Ovary (tissue), 9 donors: ENCODE data around the gene FCN1. TPM values are rescaled to one million over a fixed set of nuclear protein-coding genes. Genes with fewer than 3 reads are reported as not detected.

Experiments
- DNase-seq, 5 donors: peaks; one replicate each; pipeline ENCODE4 v3.0.0-alpha.2; 2019 to 2020
- H3K27ac ChIP-seq, 2 donors: fragments of 200-600 bp; one replicate each; pipeline versions ENCODE4 v1.5.1 to v1.8.0; 2019 to 2022
- H3K27me3 ChIP-seq: fragments of 200-600 bp; one replicate; pipeline ENCODE4 v1.8.0; 2022
- H3K36me3 ChIP-seq: fragments of 200-600 bp; sonication (generic); one replicate; pipeline ENCODE4 v1.5.1; 2019
- H3K4me1 ChIP-seq: one replicate; pipeline ENCODE4 v1.8.1; 2013; ENCODE audit warnings: mild to moderate bottlenecking, moderate library complexity; ENCODE audit not compliant: insufficient read depth
- H3K4me3 ChIP-seq: fragments of 200-600 bp; sonication (generic); one replicate; pipeline ENCODE4 v1.5.1; 2017
- H3K9me3 ChIP-seq, 2 donors: fragments of 200-600 bp in 1 of 2; sonication (generic) in 1 of 2; one replicate each; pipeline versions ENCODE4 v1.5.1 to v1.8.1; 2013 to 2019; ENCODE audit warnings: mild to moderate bottlenecking in 1 of 2, moderate library complexity in 1 of 2
- EP300 ChIP-seq: sonication (generic); formaldehyde crosslinking; IDR thresholded peaks from one replicate; pipeline ENCODE4 v1.6.1; 2017; ENCODE audit warnings: antibody characterized with exemption
- POLR2A ChIP-seq: fragments of 450-650 bp; IDR thresholded peaks from one replicate; pipeline ENCODE4 v1.6.1; 2017; ENCODE audit warnings: antibody characterized with exemption, mild to moderate bottlenecking, moderate library complexity
- WGBS, 3 donors: extraction: QIAGEN DNeasy Blood & Tissue Kit in 1 of 3; methylation state at CpG; one replicate each; pipeline versions ENCODE4 v1.1.5 to v1.1.7; 2013 to 2017; 5-methylcytosine and 5-hydroxymethylcytosine counted together
- intact Hi-C, 4 donors: fragments of 100-400 bp; cut with DNase I; formaldehyde crosslinking; loops; one replicate each; pipeline versions ENCODE4 v1.11.0 to v1.15.1; 2022 to 2023
- polyA plus RNA-seq, 2 donors: library from polyadenylated mRNA; stranded (reverse); fragments of 200-250 nt in 1 of 2; fragments of 350-450 nt in 1 of 2; fragmentation: Illumina TruSeq in 1 of 2; extraction: RNeasy Lipid Tissue Mini Kit (QIAGEN cat#74804) in 1 of 2; gene quantifications; one replicate each; pipeline ENCODE4 v1.2.3, GENCODE V29; 2013 to 2014
- total RNA-seq, 7 donors: library from RNA; depleted of rRNA in 2 of 7; stranded (reverse); fragments of >200 nt in 2 of 7; fragmentation: NEBNext Ultra II Directional in 3 of 7; extraction: Animal tissue kit (Norgen Biotek cat#: 25700) in 3 of 7; gene quantifications; one replicate each; pipeline versions ENCODE4 v1.1.0 to v1.2.4, GENCODE V29; 2016 to 2023
- TF ChIP-seq, protein P1 (sequence below), 3 donors: fragments of 450-650 bp in 2 of 3; fragments of 200-600 bp in 1 of 3; IDR thresholded peaks; one replicate each; pipeline versions ENCODE4 v1.5.1 to v1.8.0; 2016 to 2022; ENCODE audit warnings: antibody characterized with exemption in 3 of 3, mild to moderate bottlenecking in 1 of 3
- donor health status: DM: no; HTN: no; CAD: no; lungs with moderate emphysema.
- donor health status: DM: no; HTN: no; CAD: no.
- donor health status: Bipolar disorder and iron deficiency.
- donor health status: DM: yes; HTN: yes; CAD: no.
- donor health status: DM: no; HTN: no; CAD: no.
- donor health status: DM: yes; HTN: yes; CAD: no.

FCN1 gene
- total and polyA plus RNA-seq, 9 donors: 0.43 to 5.0 (median 1.9) TPM; not detected in 2

DNA sequence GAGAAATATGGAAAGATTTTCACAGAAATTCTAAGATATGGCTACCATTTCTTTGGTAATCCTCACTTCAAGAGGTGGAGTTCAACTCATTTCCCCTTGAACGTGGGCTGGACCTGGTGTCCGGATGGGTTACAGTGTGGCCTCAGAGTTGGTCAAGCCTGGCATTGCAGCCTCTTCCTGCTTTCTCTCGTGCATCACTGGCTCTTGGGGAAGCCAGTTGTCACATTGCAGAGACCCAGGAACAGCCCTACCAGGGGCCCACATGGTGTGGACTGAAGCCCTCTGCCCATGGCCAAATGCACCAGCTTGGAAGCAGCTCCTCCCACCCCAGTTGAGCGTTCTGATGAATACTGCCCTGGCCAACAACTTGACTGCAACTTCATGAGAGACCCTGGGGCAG lies 47.7 kb upstream of the FCN1 start:
- WGBS, 3 donors: 78 to 93% (median 91%) methylated on average over 4 of the region's 4 CpGs

DNA sequence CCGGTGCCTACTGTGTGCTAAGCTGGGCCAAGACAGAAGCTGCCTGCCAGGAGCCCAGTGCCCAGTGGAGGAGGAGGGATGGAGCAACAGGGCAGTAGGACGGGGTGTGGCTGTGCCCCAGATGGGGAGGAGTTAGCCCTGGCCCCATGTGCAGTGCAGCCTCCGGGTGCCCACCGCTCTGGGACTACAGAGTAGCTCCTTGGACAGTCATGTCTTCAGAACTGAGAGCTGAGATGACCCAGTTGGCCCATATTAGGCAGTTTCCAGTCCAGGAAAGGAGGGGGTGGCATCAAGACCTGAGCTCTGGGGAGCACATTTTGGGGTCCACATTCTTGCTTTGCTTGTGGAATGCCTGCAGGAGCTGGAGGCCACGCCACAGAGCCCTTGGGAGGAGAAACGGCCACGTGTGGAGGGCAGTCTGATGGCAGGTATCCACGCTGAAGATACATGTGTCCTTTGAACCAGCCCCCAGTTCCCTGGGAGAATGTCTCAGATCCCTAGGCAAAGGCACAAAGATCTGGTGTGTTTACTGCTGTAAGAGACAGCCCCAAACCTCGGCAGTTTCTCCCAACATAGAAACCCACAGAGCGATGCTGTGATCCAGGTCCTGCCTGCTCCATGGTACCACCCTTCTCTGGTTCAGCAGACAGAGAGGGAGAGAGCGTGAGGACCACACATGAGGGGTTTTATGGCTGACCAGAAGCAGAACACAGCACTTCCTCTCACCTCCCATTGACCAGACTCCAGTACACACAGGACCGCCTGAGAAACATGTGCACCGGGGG lies 46.8 kb upstream of the FCN1 start:
- no peaks in the 10 kb centered on the region for H3K9me3 ChIP-seq
- H3K36me3 ChIP-seq: no peaks in the 10 kb centered on the region
- TF ChIP-seq EP300: no peak
- TF ChIP-seq, protein P1, sequence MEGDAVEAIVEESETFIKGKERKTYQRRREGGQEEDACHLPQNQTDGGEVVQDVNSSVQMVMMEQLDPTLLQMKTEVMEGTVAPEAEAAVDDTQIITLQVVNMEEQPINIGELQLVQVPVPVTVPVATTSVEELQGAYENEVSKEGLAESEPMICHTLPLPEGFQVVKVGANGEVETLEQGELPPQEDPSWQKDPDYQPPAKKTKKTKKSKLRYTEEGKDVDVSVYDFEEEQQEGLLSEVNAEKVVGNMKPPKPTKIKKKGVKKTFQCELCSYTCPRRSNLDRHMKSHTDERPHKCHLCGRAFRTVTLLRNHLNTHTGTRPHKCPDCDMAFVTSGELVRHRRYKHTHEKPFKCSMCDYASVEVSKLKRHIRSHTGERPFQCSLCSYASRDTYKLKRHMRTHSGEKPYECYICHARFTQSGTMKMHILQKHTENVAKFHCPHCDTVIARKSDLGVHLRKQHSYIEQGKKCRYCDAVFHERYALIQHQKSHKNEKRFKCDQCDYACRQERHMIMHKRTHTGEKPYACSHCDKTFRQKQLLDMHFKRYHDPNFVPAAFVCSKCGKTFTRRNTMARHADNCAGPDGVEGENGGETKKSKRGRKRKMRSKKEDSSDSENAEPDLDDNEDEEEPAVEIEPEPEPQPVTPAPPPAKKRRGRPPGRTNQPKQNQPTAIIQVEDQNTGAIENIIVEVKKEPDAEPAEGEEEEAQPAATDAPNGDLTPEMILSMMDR (IDR thresholded peaks at IDR 0.05): no peak
- TF ChIP-seq POLR2A: no peak
- H3K27ac ChIP-seq: no peak overlapping the region
- peaks cover 3% of the 10 kb centered on the region for H3K4me1 ChIP-seq
- intact Hi-C loops: no loop called here
- 85 to 91% (median 87%) methylated on average over 11 to 13 of the region's 13 CpGs for WGBS, 3 donors
- H3K27me3 ChIP-seq: no peaks in the 10 kb centered on the region
- no peak overlapping the region for H3K4me3 ChIP-seq
- DNase-seq: peak in 2 of 5 donors; percentile 8 to 17

More for the DNA sequence above, 47.7 kb upstream of the FCN1 start:
- intact Hi-C loops: no loop called here
- TF ChIP-seq EP300 (no peak), POLR2A (no peak)
- TF ChIP-seq, protein P1 (IDR thresholded peaks at IDR 0.05): no peak
- Histone ChIP-seq H3K4me3 (no peak overlapping the region), H3K4me1 (peaks cover 3% of the 10 kb centered on the region), H3K36me3 (no peaks in the 10 kb centered on the region), H3K27ac (no peak overlapping the region), H3K9me3 (no peaks in the 10 kb centered on the region), H3K27me3 (no peaks in the 10 kb centered on the region)
- peak in 2 of 5 donors; percentile 2 to 17 for DNase-seq

DNA sequence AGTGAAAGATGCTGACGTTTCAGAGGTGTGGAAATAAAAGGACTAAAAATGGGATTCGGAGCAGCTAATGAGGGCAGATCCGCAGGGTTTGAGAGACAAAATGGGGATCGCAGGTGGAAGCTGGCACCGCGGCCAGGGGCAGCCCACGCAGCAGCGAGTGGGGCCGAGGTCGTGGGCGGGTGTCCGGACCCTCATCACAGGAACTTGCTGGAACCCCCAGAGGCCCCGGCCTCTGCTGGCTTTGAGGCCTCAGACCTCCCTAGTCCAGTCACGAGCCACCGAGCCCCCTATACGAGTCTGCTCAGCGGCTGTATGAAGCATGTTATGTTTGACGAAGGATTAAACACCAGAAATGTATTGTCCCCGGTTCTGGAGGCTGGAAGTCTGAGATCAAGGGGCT lies 45.8 kb upstream of the FCN1 start:
- no peaks in the 10 kb centered on the region for H3K27me3 ChIP-seq
- intact Hi-C loops: no loop called here

DNA sequence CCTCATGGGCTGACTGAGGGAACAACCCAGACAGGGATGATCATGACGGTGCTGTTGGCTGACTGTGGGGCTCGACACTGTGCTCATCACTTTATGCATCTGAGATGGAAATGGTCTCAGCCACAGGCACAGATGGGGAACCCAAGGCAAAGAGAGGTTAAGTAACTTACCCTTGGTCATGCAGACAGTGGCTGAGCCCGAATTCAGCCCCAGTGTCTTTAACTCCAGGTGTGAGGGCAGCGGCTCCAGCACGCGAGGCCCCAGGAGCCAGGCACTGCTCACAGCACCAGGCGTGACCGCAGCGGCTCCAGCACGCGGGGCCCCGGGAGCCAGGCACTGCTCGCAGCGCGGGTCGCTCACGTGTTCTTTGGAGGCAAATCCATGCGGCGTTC lies 45.3 kb upstream of the FCN1 start:
- Histone ChIP-seq H3K27me3 (no peaks in the 10 kb centered on the region), H3K4me1 (peaks cover 3% of the 10 kb centered on the region), H3K9me3 (no peaks in the 10 kb centered on the region), H3K36me3 (no peaks in the 10 kb centered on the region), H3K4me3 (no peak overlapping the region), H3K27ac (no peak overlapping the region)
- TF ChIP-seq POLR2A (no peak), EP300 (no peak)
- TF ChIP-seq, protein P1 (IDR thresholded peaks at IDR 0.05): no peak
- intact Hi-C loops: no loop called here
- peak in 1 of 5 donors; percentile 25 for DNase-seq
- 83 to 90% (median 89%) methylated on average over 19 of the region's 19 CpGs for WGBS, 3 donors

More for the DNA sequence above, 45.8 kb upstream of the FCN1 start:
- Histone ChIP-seq H3K4me1 (peaks cover 3% of the 10 kb centered on the region), H3K27ac (no peak overlapping the region), H3K9me3 (no peaks in the 10 kb centered on the region), H3K36me3 (no peaks in the 10 kb centered on the region), H3K4me3 (no peak overlapping the region)
- DNase-seq: peak in 2 of 5 donors; percentile 7 to 15
- WGBS, 3 donors: 92 to 94% (median 93%) methylated on average over 19 of the region's 19 CpGs
- TF ChIP-seq, protein P1 (IDR thresholded peaks at IDR 0.05): no peak
- TF ChIP-seq EP300 (no peak), POLR2A (no peak)
